ENCODE data around the gene GAK. TPM values are rescaled to one million over a fixed set of nuclear protein-coding genes. Genes with fewer than 3 reads are reported as not detected.

GAK gene
- total and polyA plus RNA-seq, 2 experiments from 2014 or later: 87.1 to 88.4 TPM

DNA sequence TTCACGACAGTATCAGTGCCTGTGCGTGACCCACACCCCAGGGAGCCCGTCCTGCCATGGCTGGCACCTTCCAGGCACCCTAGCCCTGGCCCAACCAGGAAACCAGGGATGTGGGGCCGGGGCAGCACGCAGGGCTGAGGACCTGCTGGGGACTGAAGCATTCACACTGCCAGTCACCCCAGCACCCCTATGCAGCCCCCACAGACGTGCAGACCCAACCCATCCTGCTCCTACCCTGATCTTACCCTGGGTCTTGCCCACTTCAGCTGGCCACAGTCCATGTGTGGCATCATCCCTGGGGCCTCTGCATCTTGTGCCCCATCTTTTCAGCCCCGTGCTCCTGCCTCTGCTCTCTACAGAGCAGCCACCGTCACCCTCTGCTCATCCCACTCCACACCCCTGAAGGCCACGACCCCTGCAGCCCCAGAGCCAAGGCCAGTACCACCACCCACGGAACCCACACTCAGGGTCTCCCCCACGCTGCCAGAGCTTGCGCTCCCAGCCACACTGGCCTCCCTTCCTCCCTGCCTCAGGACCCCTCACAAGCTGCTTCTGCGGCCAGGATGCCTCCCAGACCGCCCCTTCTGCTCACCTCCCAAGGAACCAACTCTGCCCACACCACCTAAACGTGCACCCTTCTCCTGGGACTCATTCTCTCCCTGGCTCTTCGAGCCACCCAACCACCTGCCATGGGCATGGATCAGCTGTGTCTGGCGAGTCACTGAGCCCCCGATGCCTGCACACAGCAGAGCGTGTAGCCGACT is 25.6 kb downstream of the GAK start:
- Histone ChIP-seq H3K27me3 (no peaks in the 10 kb centered on the region), H3K4me2 (no peak overlapping the region), H3K27ac (no peak overlapping the region), H3K4me1 (ENCODE audit: insufficient read depth) (no peaks in the 10 kb centered on the region), H3K9me2 (replicated peaks; ENCODE audit: insufficient read depth) (no peaks in the 10 kb centered on the region), H4K20me1 (ENCODE audit: insufficient read depth, poor library complexity, severe bottlenecking) (no peaks in the 10 kb centered on the region), H3K36me3 (replicated peaks; ENCODE audit: insufficient read depth, low read depth) (no peaks in the 10 kb centered on the region), H3K9me3 (ENCODE audit: low read depth) (no peaks in the 10 kb centered on the region), H3K79me2 (peaks cover under 1% of the 10 kb centered on the region), H3K4me3 (no peak overlapping the region), H2AFZ (no peak overlapping the region)
- DNase-seq (ENCODE audit: low spot score): no peak
- over 99% methylated on average over 19 of the region's 20 CpGs for WGBS (ENCODE audit: low lambda C conversion rate, missing lambda C conversion rate)
- TF ChIP-seq EZH2 (IDR thresholded peaks at IDR 0.05; ENCODE audit: borderline replicate concordance) (no peak), CTCF (IDR thresholded peaks at IDR 0.05; ENCODE audit: poor library complexity) (no peak), EZH2phosphoT487 (IDR thresholded peaks at IDR 0.05; ENCODE audit: low read depth, severe bottlenecking, unreplicated experiment) (no peak)

DNA sequence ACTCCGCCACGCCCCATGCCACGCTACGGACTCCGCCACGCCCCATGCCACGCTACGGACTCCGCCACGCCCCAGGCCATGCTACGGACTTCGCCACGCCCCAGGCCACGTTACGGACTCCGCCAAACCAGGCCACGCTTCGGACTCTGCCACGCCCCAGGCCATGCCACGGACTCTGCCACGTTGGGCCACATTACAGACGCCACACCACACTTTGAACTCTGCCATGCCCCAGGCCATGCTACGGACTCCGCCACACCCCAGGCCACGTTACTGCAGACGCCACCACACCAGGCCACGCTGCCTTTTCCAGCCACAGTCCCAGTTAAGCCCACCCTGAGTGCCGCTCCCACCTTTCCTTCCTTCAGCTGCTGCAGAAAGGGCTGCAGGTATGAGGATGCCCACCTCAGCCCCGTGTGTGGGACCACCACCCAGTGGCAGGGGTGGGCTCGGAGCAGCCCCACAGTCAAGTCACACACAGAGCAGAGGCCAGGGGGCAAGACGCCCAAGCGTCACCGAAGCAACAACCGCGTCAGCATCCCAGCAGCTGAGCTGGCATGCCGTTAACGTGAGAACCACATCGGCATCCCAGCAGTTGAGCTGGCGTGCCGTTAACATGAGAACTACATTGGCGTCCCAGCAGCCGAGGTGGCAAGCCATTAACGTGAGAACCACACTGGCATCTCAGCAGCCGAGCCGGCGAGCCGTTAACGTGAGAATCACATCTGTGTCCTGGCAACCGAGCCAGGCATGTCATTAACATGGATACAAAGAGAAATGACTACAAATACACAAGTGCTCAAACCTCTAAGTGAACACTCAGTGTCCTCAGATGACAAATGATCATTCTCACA is 26.4 kb downstream of the GAK start:
- no peaks in the 10 kb centered on the region for H3K4me1 ChIP-seq (ENCODE audit: insufficient read depth)
- H3K9me2 ChIP-seq (replicated peaks; ENCODE audit: insufficient read depth): no peaks in the 10 kb centered on the region
- no peak overlapping the region for H3K27ac ChIP-seq
- H3K4me3 ChIP-seq: no peak overlapping the region
- no peaks in the 10 kb centered on the region for H3K9me3 ChIP-seq (ENCODE audit: low read depth)
- H2AFZ ChIP-seq: no peak overlapping the region
- TF ChIP-seq EZH2 (IDR thresholded peaks at IDR 0.05; ENCODE audit: borderline replicate concordance) (no peak), CTCF (IDR thresholded peaks at IDR 0.05; ENCODE audit: poor library complexity) (no peak), EZH2phosphoT487 (IDR thresholded peaks at IDR 0.05; ENCODE audit: low read depth, severe bottlenecking, unreplicated experiment) (no peak)
- no peak overlapping the region for H3K4me2 ChIP-seq
- no peak for DNase-seq (ENCODE audit: low spot score)
- no peaks in the 10 kb centered on the region for H3K36me3 ChIP-seq (replicated peaks; ENCODE audit: insufficient read depth, low read depth)
- no peaks in the 10 kb centered on the region for H3K27me3 ChIP-seq
- 98% methylated on average over 45 of the region's 49 CpGs for WGBS (ENCODE audit: low lambda C conversion rate, missing lambda C conversion rate)
- H4K20me1 ChIP-seq (ENCODE audit: insufficient read depth, poor library complexity, severe bottlenecking): no peaks in the 10 kb centered on the region
- H3K79me2 ChIP-seq: no peaks in the 10 kb centered on the region

DNA sequence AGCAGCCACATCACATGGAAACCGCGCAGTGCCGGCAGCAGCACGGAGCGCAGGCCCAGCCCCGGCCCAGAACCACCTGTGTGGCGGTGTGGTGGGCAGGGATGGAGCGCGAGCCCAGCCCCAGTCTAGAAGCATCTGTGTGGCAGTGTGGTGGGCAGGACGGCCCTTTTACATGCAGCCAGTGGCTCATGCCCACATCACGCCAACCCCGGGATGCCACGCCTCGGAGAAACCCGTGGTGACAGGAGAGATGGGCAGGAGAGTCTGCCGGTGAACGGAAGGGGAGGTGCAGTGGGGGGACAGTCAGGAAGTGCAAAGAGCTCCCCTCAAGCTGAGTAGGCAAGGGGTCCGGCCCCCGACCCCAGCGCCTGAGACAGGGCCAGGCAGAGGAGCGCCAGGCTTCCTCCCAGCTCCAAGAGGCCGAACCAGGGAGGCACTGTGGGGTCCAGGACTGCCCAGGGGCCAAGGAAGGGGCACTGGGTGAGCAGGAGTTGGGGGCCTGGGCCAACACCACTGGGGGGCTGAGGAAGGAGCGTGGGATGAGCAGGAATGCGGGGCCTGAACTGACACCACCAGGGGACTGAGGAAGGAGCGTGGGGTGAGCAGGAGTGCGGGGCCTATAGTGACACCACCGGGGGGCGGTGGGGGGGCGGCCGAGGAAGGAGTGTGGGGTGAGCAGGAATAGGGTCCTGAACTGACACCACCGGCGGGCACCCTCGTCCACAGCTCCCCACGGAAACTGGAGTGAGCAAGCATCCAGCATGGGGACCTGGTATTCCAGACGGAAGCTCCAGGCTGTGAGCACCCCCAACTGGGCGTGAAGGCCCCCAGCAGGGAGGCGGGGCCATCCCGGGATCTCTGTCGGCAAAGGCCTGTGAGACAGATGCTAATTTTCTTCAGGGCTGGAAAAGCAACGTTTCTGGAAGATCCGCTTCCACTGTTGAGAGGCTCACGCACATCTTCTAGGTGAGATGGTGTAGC is 28.8 kb downstream of the GAK start:
- Histone ChIP-seq H3K9me2 (replicated peaks; ENCODE audit: insufficient read depth) (no peaks in the 10 kb centered on the region), H3K27ac (no peak overlapping the region), H3K79me2 (no peaks in the 10 kb centered on the region), H3K4me3 (no peak overlapping the region), H3K36me3 (replicated peaks; ENCODE audit: insufficient read depth, low read depth) (no peaks in the 10 kb centered on the region), H4K20me1 (ENCODE audit: insufficient read depth, poor library complexity, severe bottlenecking) (no peaks in the 10 kb centered on the region), H3K27me3 (no peaks in the 10 kb centered on the region), H2AFZ (no peak overlapping the region), H3K4me1 (ENCODE audit: insufficient read depth) (no peaks in the 10 kb centered on the region), H3K4me2 (no peak overlapping the region), H3K9me3 (ENCODE audit: low read depth) (no peaks in the 10 kb centered on the region)
- TF ChIP-seq CTCF (IDR thresholded peaks at IDR 0.05; ENCODE audit: poor library complexity) (no peak), EZH2phosphoT487 (IDR thresholded peaks at IDR 0.05; ENCODE audit: low read depth, severe bottlenecking, unreplicated experiment) (no peak)
- DNase-seq (ENCODE audit: low spot score): no peak
- WGBS (ENCODE audit: low lambda C conversion rate, missing lambda C conversion rate): 96% methylated on average over 32 of the region's 42 CpGs

Data from hepatocyte (in vitro differentiated cells).